Transverse colon (tissue), 4 donors: ENCODE measurements around the gene SETD4.

Experiments used
- CTCF ChIP-seq, 5 experiments: fragments of 200-600 bp in 3 of 5; fragments of 450-650 bp in 2 of 5; sonication (generic) in 3 of 5; IDR thresholded peaks; 1 replicate in 2 of 5; 2 replicates in 3 of 5; pipeline ENCODE4 v1.5.1; 2016 to 2017; ENCODE audit warnings: antibody characterized with exemption in 5 of 5, inconsistent platforms in 3 of 5, mild to moderate bottlenecking in 2 of 5, moderate library complexity in 1 of 5
- EP300 ChIP-seq: sonication (generic); formaldehyde crosslinking; IDR thresholded peaks from one replicate; pipeline ENCODE4 v1.6.1; 2017; ENCODE audit warnings: antibody characterized with exemption, low read depth
- POLR2A ChIP-seq: fragments of 450-650 bp; IDR thresholded peaks from one replicate; pipeline ENCODE4 v1.6.1; 2016; ENCODE audit warnings: antibody characterized with exemption, mild to moderate bottlenecking, moderate library complexity
- POLR2AphosphoS5 ChIP-seq, 3 donors: sonication (generic); formaldehyde crosslinking; IDR thresholded peaks; one replicate each; pipeline ENCODE4 v1.6.1; 2016; ENCODE audit warnings: antibody characterized with exemption in 3 of 3

- no peak for TF ChIP-seq EP300
- no peak for TF ChIP-seq POLR2A
- TF ChIP-seq POLR2AphosphoS5 (IDR thresholded peaks at IDR 0.05) = no peak
- TF ChIP-seq CTCF (IDR thresholded peaks at IDR 0.05) = no peak
Observed at GRCh38 chr21:36004441-36004840, 55.9 kb downstream of the SETD4 start.
